Endothelial cell of umbilical vein (primary cell): ENCODE results near the gene SYNGAP1.

Experiments used
- EZH2 ChIP-seq: IDR thresholded peaks from 2 replicates; pipeline ENCODE4 v1.6.1; 2012; ENCODE audit warnings: borderline replicate concordance, low read depth, mild to moderate bottlenecking, moderate library complexity, low read length, inconsistent platforms; ENCODE audit not compliant: severe bottlenecking
- JUN ChIP-seq: IDR thresholded peaks from 2 replicates; pipeline ENCODE4 v1.6.1; 2011; ENCODE audit warnings: borderline replicate concordance, low read depth; ENCODE audit not compliant: insufficient read length, insufficient read depth
- POLR2AphosphoS5 ChIP-seq: IDR thresholded peaks from 2 replicates; pipeline ENCODE4 v1.6.1; 2012; ENCODE audit warnings: low read depth, mild to moderate bottlenecking, control low read depth, low read length, moderate library complexity; ENCODE audit not compliant: insufficient read depth

DNA sequence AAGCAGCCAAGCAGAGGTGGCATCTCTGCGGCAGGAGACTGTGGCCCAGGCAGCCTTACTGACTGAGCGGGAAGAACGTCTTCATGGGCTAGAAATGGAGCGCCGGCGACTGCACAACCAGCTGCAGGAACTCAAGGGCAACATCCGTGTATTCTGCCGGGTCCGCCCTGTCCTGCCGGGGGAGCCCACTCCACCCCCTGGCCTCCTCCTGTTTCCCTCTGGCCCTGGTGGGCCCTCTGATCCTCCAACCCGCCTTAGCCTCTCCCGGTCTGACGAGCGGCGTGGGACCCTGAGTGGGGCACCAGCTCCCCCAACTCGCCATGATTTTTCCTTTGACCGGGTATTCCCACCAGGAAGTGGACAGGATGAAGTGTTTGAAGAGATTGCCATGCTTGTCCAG is 15.0 kb upstream of the SYNGAP1 start:
- TF ChIP-seq POLR2AphosphoS5 (no peak), JUN (no peak), EZH2 (no peak)
